ENCODE data around the gene SENP2. TPM values are rescaled to one million over a fixed set of nuclear protein-coding genes. Genes with fewer than 3 reads are reported as not detected.

Gene SENP2
- total RNA-seq, 1 experiment from 2014 or later: 52.4 TPM

DNA sequence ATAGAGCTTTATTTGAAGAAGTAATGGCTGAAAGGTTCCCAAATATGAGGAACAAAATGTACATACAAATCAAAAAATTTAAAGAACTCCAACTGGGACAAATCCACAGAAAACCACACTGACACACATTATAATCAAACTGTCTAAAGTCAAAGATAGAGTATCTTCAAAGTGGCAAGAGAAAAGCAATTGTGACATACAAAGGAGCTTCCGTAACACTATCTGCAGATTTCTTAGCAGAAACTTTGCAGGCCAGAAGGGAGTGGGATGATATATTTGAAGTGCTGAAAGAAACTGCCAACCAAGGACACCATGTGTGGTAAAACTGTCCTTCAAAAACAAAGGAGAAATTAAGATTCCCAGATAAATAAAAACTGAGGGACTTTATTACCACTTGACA, 91.9 kb downstream of the SENP2 start:
- Mint-ChIP-seq H3K27ac (ENCODE audit: unreplicated experiment) (no peak overlapping the region), H3K9me3 (ENCODE audit: unreplicated experiment) (no peaks in the 10 kb centered on the region), H3K4me3 (ENCODE audit: unreplicated experiment) (no peak overlapping the region), H3K27me3 (ENCODE audit: insufficient read depth, unreplicated experiment) (no peaks in the 10 kb centered on the region), H3K36me3 (ENCODE audit: insufficient read depth, unreplicated experiment) (peaks cover 45% of the 10 kb centered on the region), H3K4me1 (ENCODE audit: low read depth, unreplicated experiment) (no peaks in the 10 kb centered on the region)
- DNase-seq: no peak
- TF ChIP-seq, protein P1, sequence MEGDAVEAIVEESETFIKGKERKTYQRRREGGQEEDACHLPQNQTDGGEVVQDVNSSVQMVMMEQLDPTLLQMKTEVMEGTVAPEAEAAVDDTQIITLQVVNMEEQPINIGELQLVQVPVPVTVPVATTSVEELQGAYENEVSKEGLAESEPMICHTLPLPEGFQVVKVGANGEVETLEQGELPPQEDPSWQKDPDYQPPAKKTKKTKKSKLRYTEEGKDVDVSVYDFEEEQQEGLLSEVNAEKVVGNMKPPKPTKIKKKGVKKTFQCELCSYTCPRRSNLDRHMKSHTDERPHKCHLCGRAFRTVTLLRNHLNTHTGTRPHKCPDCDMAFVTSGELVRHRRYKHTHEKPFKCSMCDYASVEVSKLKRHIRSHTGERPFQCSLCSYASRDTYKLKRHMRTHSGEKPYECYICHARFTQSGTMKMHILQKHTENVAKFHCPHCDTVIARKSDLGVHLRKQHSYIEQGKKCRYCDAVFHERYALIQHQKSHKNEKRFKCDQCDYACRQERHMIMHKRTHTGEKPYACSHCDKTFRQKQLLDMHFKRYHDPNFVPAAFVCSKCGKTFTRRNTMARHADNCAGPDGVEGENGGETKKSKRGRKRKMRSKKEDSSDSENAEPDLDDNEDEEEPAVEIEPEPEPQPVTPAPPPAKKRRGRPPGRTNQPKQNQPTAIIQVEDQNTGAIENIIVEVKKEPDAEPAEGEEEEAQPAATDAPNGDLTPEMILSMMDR (IDR thresholded peaks at IDR 0.05; ENCODE audit: insufficient read depth in 1 of 2, low read depth in 1 of 2, low read length in 1 of 2, severe bottlenecking in 1 of 2, unreplicated experiment in 1 of 2): no peak
- no TSS peak for BruUV-seq (replicated peaks)
- no peaks in the 10 kb centered on the region for H3K9me3 ChIP-seq
- intact Hi-C loops (cut with micrococcal nuclease; ENCODE audit: unreplicated experiment): loop anchor here (5.0 kb wide), 1 partner anchor 39 kb away; no protein-coding TSS in a partner anchor
- H3K36me3 ChIP-seq (ENCODE audit: control insufficient read depth, insufficient read depth, low read length): peaks cover 1% of the 10 kb centered on the region; the same call in 1 of the 2 replicates
- no peaks in the 10 kb centered on the region for H3K4me1 ChIP-seq
- H3K4me3 ChIP-seq (ENCODE audit: low read depth, low read length): no peak overlapping the region
- POLR2A ChIA-PET: interaction anchor here (0.6 kb wide), 1 partner anchor 235 kb away, joined by 4 read pairs; no protein-coding TSS in a partner anchor
- no peaks in the 10 kb centered on the region for H3K27me3 ChIP-seq (replicated peaks; ENCODE audit: control insufficient read depth, insufficient read depth, low read length)
- CTCF ChIA-PET: interaction anchor here (1.0 to 2.0 kb wide), 5 partner anchors 17 to 90 kb away, joined by 3 to 22 read pairs (median 5); no protein-coding TSS in a partner anchor

DNA sequence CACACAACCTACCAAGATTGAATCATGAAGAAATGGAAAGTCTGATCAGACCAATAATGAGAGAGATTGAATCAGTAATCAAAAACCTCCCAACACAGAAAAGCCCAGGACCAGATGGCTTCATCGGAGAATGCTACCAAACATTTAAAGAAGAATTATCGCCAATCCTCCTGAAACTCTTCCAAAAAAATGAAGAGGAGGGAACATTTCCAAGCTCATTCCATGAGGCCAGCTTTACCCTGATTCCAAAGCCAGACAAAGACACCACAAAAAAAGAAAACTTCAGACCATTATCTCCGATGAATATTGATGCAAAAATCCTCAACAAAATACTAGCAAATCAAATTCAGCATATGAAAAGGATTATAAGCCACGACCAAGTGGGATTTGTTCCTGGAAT, 94.1 kb downstream of the SENP2 start:
- TF ChIP-seq, protein P1 (IDR thresholded peaks at IDR 0.05; ENCODE audit: insufficient read depth in 1 of 2, low read depth in 1 of 2, low read length in 1 of 2, severe bottlenecking in 1 of 2, unreplicated experiment in 1 of 2): no peak
- Histone ChIP-seq H3K27me3 (replicated peaks; ENCODE audit: control insufficient read depth, insufficient read depth, low read length) (no peaks in the 10 kb centered on the region), H3K36me3 (ENCODE audit: control insufficient read depth, insufficient read depth, low read length) (no peaks in the 10 kb centered on the region), H3K4me1 (no peaks in the 10 kb centered on the region), H3K4me3 (ENCODE audit: low read depth, low read length) (no peak overlapping the region), H3K9me3 (no peaks in the 10 kb centered on the region)
- ChIA-PET POLR2A (no interaction called here), CTCF (no interaction called here)
- H3K4me1 Mint-ChIP-seq (ENCODE audit: low read depth, unreplicated experiment): no peaks in the 10 kb centered on the region
- peaks cover 43% of the 10 kb centered on the region for H3K36me3 Mint-ChIP-seq (ENCODE audit: insufficient read depth, unreplicated experiment)
- no peak overlapping the region for H3K4me3 Mint-ChIP-seq (ENCODE audit: unreplicated experiment)
- no peak for DNase-seq
- no TSS peak for BruUV-seq (replicated peaks)
- H3K27me3 Mint-ChIP-seq (ENCODE audit: insufficient read depth, unreplicated experiment): no peaks in the 10 kb centered on the region
- no peaks in the 10 kb centered on the region for H3K9me3 Mint-ChIP-seq (ENCODE audit: unreplicated experiment)
- intact Hi-C loops (cut with micrococcal nuclease; ENCODE audit: unreplicated experiment): no loop called here
- H3K27ac Mint-ChIP-seq (ENCODE audit: unreplicated experiment): no peak overlapping the region

Other genes with a start within 250 kb of the SENP2 start
- 20.1 and 26.2 TPM in 2 replicates for gene MAP3K13, start 223.2 kb upstream of the SENP2 start, total RNA-seq (2022)
- 39.0 and 39.4 TPM in 2 replicates for gene TMEM41A, start 87.3 kb upstream of the SENP2 start, total RNA-seq (2022)
- gene LIPH, start 33.7 kb upstream of the SENP2 start, total RNA-seq (2022): 5.8 and 6.1 TPM in 2 replicates
- 75.9 and 80.8 TPM in 2 replicates for gene IGF2BP2, start 238.7 kb downstream of the SENP2 start, total RNA-seq (2022)